Activated B cell treated with CpG ODN at 0.5 μM for 24 hours (primary cell): ENCODE data around the gene RIN3. TPM values are rescaled to one million over a fixed set of nuclear protein-coding genes. Genes with fewer than 3 reads are reported as not detected.

Experiments used
- ATAC-seq: fragments of 200-7000 bp; cut with Tn5 transposase; one replicate; pipeline ENCODE4 v1.10.0; 2021; ENCODE audit warnings: low read depth, mild to moderate bottlenecking, moderate library complexity
- CTCF ChIA-PET: fragments of 350-600 bp; sonication (Branson Sonifier 250); formaldehyde crosslinking; loops from one replicate; lab custom pipeline; 2021; ENCODE audit warnings: antibody characterized with exemption; lab: Charles Lee
- POLR2A ChIA-PET: fragments of 350-600 bp; sonication (Branson Sonifier 250); formaldehyde crosslinking; loops from one replicate; lab custom pipeline; 2021; ENCODE audit warnings: antibody characterized with exemption; lab: Charles Lee
- DNase-seq: peaks from one replicate; pipeline ENCODE4 v3.0.0; 2022
- H3K27ac Mint-ChIP-seq: one replicate; pipeline ENCODE4 v1.8.0; 2020; ENCODE audit warnings: mixed read lengths
- H3K27me3 Mint-ChIP-seq: one replicate; pipeline ENCODE4 v1.8.0; 2021; ENCODE audit warnings: mixed read lengths
- H3K36me3 Mint-ChIP-seq: one replicate; pipeline ENCODE4 v1.8.0; 2021; ENCODE audit warnings: low read depth, mixed read lengths
- H3K4me1 Mint-ChIP-seq: one replicate; pipeline ENCODE4 v1.8.0; 2021; ENCODE audit warnings: mixed read lengths
- H3K4me3 Mint-ChIP-seq: one replicate; pipeline ENCODE4 v1.8.0; 2020; ENCODE audit warnings: mild to moderate bottlenecking, mixed read lengths
- H3K9me3 Mint-ChIP-seq: one replicate; pipeline ENCODE4 v1.8.0; 2020; ENCODE audit warnings: mixed read lengths
- CTCF ChIP-seq: fragments of 200-600 bp; IDR thresholded peaks from one replicate; pipeline ENCODE4 v1.8.0; 2022; ENCODE audit warnings: antibody characterized with exemption, mild to moderate bottlenecking
- intact Hi-C: fragments of 100-400 bp; cut with micrococcal nuclease; formaldehyde crosslinking; loops from one replicate; pipeline ENCODE4 v1.15.1; 2024
- total RNA-seq: library from RNA; stranded (reverse); gene quantifications from 2 replicates; pipeline ENCODE4 v1.2.3, GENCODE V29; 2022

The RIN3 gene
- total RNA-seq, 1 donor from 2014 or later: 62.6 TPM

GRCh38 chr14:92546347-92547053 is 32.9 kb downstream of the RIN3 start:
- DNase-seq (no peak), ATAC-seq (no peak)
- Mint-ChIP-seq H3K4me3 (no peak overlapping the region), H3K4me1 (peaks cover 20% of the 10 kb centered on the region), H3K36me3 (no peaks in the 10 kb centered on the region), H3K27me3 (peaks cover 4% of the 10 kb centered on the region), H3K27ac (no peak overlapping the region), H3K9me3 (no peaks in the 10 kb centered on the region)
- POLR2A ChIA-PET: no interaction called here
- no peak for TF ChIP-seq CTCF
- intact Hi-C loops: no loop called here
- CTCF ChIA-PET: no interaction called here

GRCh38 chr14:92549105-92549858 is 35.7 kb downstream of the RIN3 start:
- no peak for TF ChIP-seq CTCF
- H3K27me3 Mint-ChIP-seq: peaks cover 7% of the 10 kb centered on the region
- H3K4me1 Mint-ChIP-seq: peaks cover 31% of the 10 kb centered on the region
- ATAC-seq: no peak
- POLR2A ChIA-PET: interaction anchor here (0.5 kb wide), 1 partner anchor 14 kb away, joined by 7 read pairs; no protein-coding TSS in a partner anchor
- H3K27ac Mint-ChIP-seq: no peak overlapping the region
- CTCF ChIA-PET: no interaction called here
- H3K36me3 Mint-ChIP-seq: no peaks in the 10 kb centered on the region
- intact Hi-C loops: no loop called here
- H3K4me3 Mint-ChIP-seq: no peak overlapping the region
- no peak for DNase-seq
- H3K9me3 Mint-ChIP-seq: no peaks in the 10 kb centered on the region

- H3K9me3 Mint-ChIP-seq: no peaks in the 10 kb centered on the region
- no peak overlapping the region for H3K27ac Mint-ChIP-seq
- DNase-seq: no peak
- ChIA-PET POLR2A (interaction anchor here (0.5 kb wide), 1 partner anchor 14 kb away, joined by 7 read pairs; no protein-coding TSS in a partner anchor), CTCF (no interaction called here)
- H3K27me3 Mint-ChIP-seq: peaks cover 7% of the 10 kb centered on the region
- no peak for ATAC-seq
- H3K4me1 Mint-ChIP-seq: peaks cover 31% of the 10 kb centered on the region
- no peak for TF ChIP-seq CTCF
- intact Hi-C loops: loop anchor here (2.0 to 5.0 kb wide), 3 partner anchors 19 to 38 kb away; partner anchors contain the start of gene RIN3
- no peaks in the 10 kb centered on the region for H3K36me3 Mint-ChIP-seq
- H3K4me3 Mint-ChIP-seq: no peak overlapping the region
Measured at GRCh38 chr14:92549859-92550230, 36.3 kb downstream of the RIN3 start.

GRCh38 chr14:92551044-92551841 is 37.7 kb downstream of the RIN3 start:
- H3K4me3 Mint-ChIP-seq: peak overlapping the region; percentile 55
- peak; percentile 78 for ATAC-seq
- no peak for DNase-seq
- peaks cover 7% of the 10 kb centered on the region for H3K27me3 Mint-ChIP-seq
- no peak for TF ChIP-seq CTCF
- peaks cover 44% of the 10 kb centered on the region for H3K4me1 Mint-ChIP-seq
- peaks cover 2% of the 10 kb centered on the region for H3K36me3 Mint-ChIP-seq
- no peaks in the 10 kb centered on the region for H3K9me3 Mint-ChIP-seq
- CTCF ChIA-PET: no interaction called here
- intact Hi-C loops: loop anchor here (1.0 to 5.0 kb wide), 6 partner anchors 18 to 130 kb away; partner anchors contain the start of gene RIN3
- POLR2A ChIA-PET: no interaction called here
- no peak overlapping the region for H3K27ac Mint-ChIP-seq
